Measurements from ENCODE around the gene STIMATE. TPM values are rescaled to one million over a fixed set of nuclear protein-coding genes. Genes with fewer than 3 reads are reported as not detected.

Gene STIMATE
- total and polyA plus RNA-seq, 2 experiments from 2014 or later, result 7.3 to 17.4 TPM

DNA sequence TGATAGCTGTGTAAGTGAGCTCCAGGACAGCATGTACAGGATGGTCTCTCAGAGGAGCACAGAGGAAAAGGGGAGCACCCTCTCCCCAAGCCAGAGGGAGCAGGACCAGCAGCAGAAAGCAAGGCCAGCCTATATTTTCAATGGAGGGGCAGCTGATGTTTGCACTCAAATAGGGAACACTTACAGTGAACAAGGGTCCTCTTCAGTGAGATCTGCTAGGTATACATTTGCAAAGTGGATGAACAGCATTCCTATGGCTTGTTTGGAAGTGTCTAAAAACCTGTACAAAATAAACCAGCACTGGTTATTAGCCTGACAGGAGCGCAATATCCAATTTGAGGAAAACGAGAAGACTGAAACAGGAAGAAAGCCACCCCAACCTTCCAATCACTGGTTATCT lies 44.9 kb downstream of the STIMATE start:
- no peak overlapping the region for H3K27ac ChIP-seq
- H3K27me3 ChIP-seq, result no peaks in the 10 kb centered on the region
- H3K36me3 ChIP-seq, result no peaks in the 10 kb centered on the region
- TF ChIP-seq, protein P1, sequence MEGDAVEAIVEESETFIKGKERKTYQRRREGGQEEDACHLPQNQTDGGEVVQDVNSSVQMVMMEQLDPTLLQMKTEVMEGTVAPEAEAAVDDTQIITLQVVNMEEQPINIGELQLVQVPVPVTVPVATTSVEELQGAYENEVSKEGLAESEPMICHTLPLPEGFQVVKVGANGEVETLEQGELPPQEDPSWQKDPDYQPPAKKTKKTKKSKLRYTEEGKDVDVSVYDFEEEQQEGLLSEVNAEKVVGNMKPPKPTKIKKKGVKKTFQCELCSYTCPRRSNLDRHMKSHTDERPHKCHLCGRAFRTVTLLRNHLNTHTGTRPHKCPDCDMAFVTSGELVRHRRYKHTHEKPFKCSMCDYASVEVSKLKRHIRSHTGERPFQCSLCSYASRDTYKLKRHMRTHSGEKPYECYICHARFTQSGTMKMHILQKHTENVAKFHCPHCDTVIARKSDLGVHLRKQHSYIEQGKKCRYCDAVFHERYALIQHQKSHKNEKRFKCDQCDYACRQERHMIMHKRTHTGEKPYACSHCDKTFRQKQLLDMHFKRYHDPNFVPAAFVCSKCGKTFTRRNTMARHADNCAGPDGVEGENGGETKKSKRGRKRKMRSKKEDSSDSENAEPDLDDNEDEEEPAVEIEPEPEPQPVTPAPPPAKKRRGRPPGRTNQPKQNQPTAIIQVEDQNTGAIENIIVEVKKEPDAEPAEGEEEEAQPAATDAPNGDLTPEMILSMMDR (IDR thresholded peaks at IDR 0.05; ENCODE audit: low read depth, low read length), result no peak
- no peaks in the 10 kb centered on the region for H3K9me3 ChIP-seq (ENCODE audit: low read depth)
- H3K4me1 ChIP-seq (ENCODE audit: low read depth), result no peaks in the 10 kb centered on the region
- no peak overlapping the region for H3K4me3 ChIP-seq
- DNase-seq (ENCODE audit: low read depth in 1 of 2, low spot score in 1 of 2), result no peak

DNA sequence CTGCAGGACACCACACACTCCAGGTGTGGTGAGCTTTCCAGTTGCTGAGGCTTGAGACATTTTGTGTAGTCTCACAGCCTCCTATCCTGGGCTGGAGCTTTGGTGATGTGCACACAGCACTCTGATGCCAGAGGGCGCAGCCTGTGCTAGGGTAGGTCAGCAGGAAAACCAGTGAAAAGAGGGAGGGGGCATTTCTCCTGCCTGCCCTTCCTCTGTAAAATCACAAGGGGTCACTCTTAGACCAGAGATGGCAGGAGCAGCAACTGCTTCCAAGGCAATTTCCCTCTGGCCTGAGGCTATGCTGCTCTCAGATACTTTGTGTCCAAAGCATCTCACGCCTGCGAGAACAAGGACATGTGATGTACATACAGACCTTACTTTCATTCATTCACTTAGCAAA lies 46.0 kb downstream of the STIMATE start:
- no peaks in the 10 kb centered on the region for H3K27me3 ChIP-seq
- no peaks in the 10 kb centered on the region for H3K36me3 ChIP-seq
- no peaks in the 10 kb centered on the region for H3K4me1 ChIP-seq (ENCODE audit: low read depth)
- DNase-seq (ENCODE audit: low read depth in 1 of 2, low spot score in 1 of 2), result peak; percentile 56
- H3K4me3 ChIP-seq, result no peak overlapping the region
- no peaks in the 10 kb centered on the region for H3K9me3 ChIP-seq (ENCODE audit: low read depth)
- no peak overlapping the region for H3K27ac ChIP-seq
- TF ChIP-seq, protein P1 (IDR thresholded peaks at IDR 0.05; ENCODE audit: low read depth, low read length), result peak; percentile 55

DNA sequence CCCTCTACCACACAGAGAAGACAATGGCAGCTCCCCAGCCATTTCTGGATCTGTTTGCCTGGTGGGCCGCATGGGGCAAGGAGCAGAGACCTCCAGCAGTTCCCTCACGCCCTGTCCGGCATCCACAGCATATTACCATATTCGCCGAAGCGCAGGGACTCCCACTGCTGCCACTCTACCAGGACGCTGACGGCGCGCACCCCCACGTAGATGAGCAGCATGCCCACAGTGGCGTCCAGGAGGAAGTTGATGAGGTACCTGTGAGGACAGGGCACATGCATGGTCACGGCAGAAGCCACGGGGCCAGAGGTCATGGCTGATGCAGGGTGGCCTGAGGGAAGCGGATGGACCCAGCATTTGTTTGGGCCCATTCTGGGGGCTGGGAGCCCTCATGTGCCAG lies 47.7 kb downstream of the STIMATE start:
- TF ChIP-seq, protein P1 (IDR thresholded peaks at IDR 0.05; ENCODE audit: low read depth, low read length), result no peak

DNA sequence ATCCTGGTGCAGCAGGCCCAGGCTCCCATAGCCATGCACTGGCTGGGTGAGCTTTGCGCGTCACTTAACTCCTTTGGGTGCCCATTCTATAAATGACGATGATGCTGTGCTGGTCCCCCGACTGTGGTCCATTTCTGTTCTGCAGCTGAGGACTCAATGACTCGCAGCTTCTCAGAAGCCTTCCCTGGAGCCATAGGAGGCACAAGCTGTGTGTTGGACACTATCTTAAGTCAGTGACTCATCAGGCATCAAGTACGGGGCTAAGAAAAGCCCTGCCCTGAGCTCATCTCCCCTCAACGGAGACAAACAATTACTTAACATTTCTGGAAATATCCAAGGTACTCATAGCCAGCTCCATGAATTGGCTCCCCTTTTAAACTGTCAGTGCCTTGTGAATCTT lies 48.7 kb downstream of the STIMATE start:
- Histone ChIP-seq H3K27ac (no peak overlapping the region), H3K4me3 (no peak overlapping the region), H3K27me3 (no peaks in the 10 kb centered on the region), H3K36me3 (no peaks in the 10 kb centered on the region), H3K4me1 (ENCODE audit: low read depth) (no peaks in the 10 kb centered on the region), H3K9me3 (ENCODE audit: low read depth) (no peaks in the 10 kb centered on the region)
- DNase-seq (ENCODE audit: low read depth in 1 of 2, low spot score in 1 of 2), result peak in 1 of 2 donors; percentile 48
- TF ChIP-seq, protein P1 (IDR thresholded peaks at IDR 0.05; ENCODE audit: low read depth, low read length), result no peak

More for the DNA sequence above, 47.7 kb downstream of the STIMATE start:
- Histone ChIP-seq H3K9me3 (ENCODE audit: low read depth) (no peaks in the 10 kb centered on the region), H3K4me1 (ENCODE audit: low read depth) (no peaks in the 10 kb centered on the region), H3K4me3 (no peak overlapping the region), H3K36me3 (no peaks in the 10 kb centered on the region), H3K27me3 (no peaks in the 10 kb centered on the region), H3K27ac (no peak overlapping the region)
- DNase-seq (ENCODE audit: low read depth in 1 of 2, low spot score in 1 of 2), result no peak

DNA sequence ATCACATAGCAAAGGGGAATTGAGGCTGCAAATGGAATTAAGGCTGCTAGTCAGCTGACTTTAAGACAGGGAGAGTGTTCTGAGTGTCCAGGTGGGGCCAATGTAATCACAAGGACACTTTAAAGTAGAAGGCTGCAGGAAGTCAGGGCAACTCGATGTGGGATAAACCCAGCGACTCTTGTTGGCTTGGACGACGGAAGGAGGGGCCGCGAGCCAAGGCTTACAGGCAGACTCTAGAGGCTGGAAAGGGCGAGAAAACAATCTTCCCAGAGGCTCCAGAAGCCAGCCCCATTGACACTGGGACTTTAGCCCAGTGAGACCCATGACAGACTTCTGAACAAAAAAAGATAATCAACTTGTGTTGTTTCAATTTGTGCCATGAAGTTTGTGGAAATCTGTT lies 49.6 kb downstream of the STIMATE start:
- no peaks in the 10 kb centered on the region for H3K4me1 ChIP-seq (ENCODE audit: low read depth)
- H3K27ac ChIP-seq, result no peak overlapping the region
- no peaks in the 10 kb centered on the region for H3K9me3 ChIP-seq (ENCODE audit: low read depth)
- DNase-seq (ENCODE audit: low read depth in 1 of 2, low spot score in 1 of 2), result no peak
- H3K4me3 ChIP-seq, result no peak overlapping the region
- H3K36me3 ChIP-seq, result no peaks in the 10 kb centered on the region
- TF ChIP-seq, protein P1 (IDR thresholded peaks at IDR 0.05; ENCODE audit: low read depth, low read length), result no peak
- H3K27me3 ChIP-seq, result no peaks in the 10 kb centered on the region

DNA sequence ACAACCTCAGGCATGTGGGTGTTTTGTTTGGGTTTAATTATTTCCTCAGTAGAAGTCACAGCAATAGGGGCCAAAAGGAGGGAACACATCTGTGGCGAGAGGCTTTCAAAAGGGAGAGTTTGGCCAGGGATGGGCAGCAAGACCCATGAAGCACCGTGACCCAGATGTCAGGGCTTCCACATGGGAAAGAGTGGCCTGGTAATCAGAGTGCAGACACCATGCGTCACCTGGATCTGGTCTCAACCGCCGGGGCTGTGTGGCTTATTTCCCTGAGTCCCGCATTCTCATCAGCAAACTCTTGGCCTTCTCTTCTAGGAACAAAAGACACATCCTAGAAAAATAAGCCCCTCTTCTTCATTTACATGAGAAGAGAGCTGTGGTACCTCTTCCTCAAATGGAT lies 50.1 kb downstream of the STIMATE start:
- TF ChIP-seq, protein P1 (IDR thresholded peaks at IDR 0.05; ENCODE audit: low read depth, low read length), result no peak
- DNase-seq (ENCODE audit: low read depth in 1 of 2, low spot score in 1 of 2), result no peak
- Histone ChIP-seq H3K4me1 (ENCODE audit: low read depth) (no peaks in the 10 kb centered on the region), H3K4me3 (no peak overlapping the region), H3K36me3 (no peaks in the 10 kb centered on the region), H3K27ac (no peak overlapping the region), H3K9me3 (ENCODE audit: low read depth) (no peaks in the 10 kb centered on the region), H3K27me3 (no peaks in the 10 kb centered on the region)

Data from cardiac muscle cell (in vitro differentiated cells and primary cell).